Measurements from ENCODE around the gene DNAJC13. TPM values are rescaled to one million over a fixed set of nuclear protein-coding genes. Genes with fewer than 3 reads are reported as not detected.

DNAJC13 gene
- total RNA-seq, 2 donors from 2014 or later, result 17.6 to 22.9 TPM

DNA sequence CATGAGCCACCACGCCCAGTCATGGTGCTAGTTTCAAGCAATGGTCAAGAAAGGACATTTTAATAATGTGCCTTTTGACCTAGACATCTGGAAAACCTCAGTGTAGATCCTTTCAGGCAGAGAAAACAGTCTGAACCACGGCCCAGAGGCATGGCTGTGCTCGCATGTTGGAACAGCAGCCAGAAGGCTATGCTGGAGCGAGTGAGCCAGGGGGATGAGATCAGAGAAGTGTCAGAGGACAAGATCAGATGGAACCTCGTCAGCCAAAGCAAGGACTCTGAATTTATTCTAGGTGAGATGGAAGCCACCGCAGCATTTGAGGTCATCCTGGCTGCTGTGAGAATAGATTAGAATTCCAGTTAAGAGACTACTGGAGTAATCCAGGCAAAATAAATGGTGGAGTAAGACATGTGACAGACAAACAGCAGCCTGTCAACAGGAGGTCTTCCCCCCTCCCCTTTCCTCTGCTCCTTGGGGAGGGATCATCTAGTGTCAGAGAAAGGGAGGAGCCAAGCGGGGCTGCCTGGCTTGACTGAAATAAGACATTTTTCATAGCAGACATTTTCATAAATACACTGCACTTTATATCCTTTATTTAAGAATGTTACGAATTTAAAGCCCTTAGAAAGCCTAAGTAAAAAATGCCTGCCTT lies 139.3 kb downstream of the DNAJC13 start:
- Histone ChIP-seq H3K9me3 (no peaks in the 10 kb centered on the region), H3K4me1 (peaks cover 0 to 18% of the 10 kb centered on the region in 2 donors), H3K4me3 (no peak overlapping the region), H3K27ac (peak overlapping the region; percentile 50 to 71), H3K36me3 (peaks cover 10% of the 10 kb centered on the region), H3K27me3 (no peaks in the 10 kb centered on the region)
- TF ChIP-seq, protein P1, sequence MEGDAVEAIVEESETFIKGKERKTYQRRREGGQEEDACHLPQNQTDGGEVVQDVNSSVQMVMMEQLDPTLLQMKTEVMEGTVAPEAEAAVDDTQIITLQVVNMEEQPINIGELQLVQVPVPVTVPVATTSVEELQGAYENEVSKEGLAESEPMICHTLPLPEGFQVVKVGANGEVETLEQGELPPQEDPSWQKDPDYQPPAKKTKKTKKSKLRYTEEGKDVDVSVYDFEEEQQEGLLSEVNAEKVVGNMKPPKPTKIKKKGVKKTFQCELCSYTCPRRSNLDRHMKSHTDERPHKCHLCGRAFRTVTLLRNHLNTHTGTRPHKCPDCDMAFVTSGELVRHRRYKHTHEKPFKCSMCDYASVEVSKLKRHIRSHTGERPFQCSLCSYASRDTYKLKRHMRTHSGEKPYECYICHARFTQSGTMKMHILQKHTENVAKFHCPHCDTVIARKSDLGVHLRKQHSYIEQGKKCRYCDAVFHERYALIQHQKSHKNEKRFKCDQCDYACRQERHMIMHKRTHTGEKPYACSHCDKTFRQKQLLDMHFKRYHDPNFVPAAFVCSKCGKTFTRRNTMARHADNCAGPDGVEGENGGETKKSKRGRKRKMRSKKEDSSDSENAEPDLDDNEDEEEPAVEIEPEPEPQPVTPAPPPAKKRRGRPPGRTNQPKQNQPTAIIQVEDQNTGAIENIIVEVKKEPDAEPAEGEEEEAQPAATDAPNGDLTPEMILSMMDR (IDR thresholded peaks at IDR 0.05), result no peak
- DNase-seq (ENCODE audit: low spot score), result no peak

DNA sequence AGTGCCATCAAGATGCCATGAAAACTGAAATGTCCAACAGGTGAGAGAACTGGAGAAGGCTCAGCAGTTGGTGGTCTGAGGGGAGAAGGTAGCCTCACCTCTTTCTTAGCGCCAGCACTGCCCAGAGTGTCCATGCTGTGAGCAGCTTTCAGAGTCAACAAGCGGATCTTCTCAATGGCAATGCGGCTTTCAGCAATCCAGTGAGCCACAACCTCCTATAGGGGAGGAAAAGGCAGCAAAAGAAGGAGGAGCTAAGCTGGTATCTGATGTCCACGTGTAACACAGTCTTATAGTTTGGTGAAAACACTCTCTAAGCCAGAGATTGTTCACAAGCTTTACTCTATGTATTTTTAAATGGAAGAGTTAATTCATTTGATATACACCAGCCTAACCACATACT lies 143.7 kb downstream of the DNAJC13 start:
- DNase-seq (ENCODE audit: low spot score), result no peak
- peaks cover 0 to 11% of the 10 kb centered on the region in 2 donors for H3K4me1 ChIP-seq
- no peaks in the 10 kb centered on the region for H3K9me3 ChIP-seq
- no peaks in the 10 kb centered on the region for H3K27me3 ChIP-seq
- no peak overlapping the region for H3K27ac ChIP-seq
- peaks cover 10% of the 10 kb centered on the region for H3K36me3 ChIP-seq
- no peak overlapping the region for H3K4me3 ChIP-seq
- TF ChIP-seq, protein P1 (IDR thresholded peaks at IDR 0.05), result no peak

DNA sequence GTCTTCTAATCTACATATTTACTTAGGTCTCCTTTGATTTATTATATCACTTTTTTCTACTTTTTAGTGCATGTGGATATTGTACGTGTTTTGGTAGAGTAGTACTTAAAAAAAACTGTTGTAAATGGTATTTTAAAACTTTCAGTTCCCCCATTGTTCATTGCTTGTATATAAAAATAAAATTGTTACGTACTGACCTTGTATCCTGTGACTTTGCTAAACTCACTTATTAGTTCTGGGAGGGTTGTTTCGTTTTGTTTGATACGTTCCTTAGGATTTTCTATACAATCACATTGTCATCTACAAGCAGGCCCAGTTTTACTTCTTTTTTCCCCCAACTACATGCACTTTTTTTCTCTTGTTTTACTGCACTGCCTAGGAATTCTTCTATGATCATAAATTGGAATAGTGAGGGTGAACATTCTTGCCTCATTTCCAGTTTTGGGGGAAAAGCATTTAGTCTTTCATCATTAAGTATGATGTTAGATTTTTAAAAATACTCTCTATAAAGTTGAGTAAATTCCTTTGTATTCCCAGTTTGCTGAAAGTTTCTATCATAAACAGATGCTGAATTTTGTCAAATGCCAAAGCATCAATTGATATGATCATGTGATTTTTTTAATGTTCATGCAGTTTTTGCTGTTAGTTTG lies 146.2 kb downstream of the DNAJC13 start:
- Histone ChIP-seq H3K27ac (no peak overlapping the region), H3K4me3 (no peak overlapping the region), H3K9me3 (no peaks in the 10 kb centered on the region), H3K27me3 (no peaks in the 10 kb centered on the region), H3K4me1 (no peaks in the 10 kb centered on the region), H3K36me3 (peaks cover 6% of the 10 kb centered on the region)
- DNase-seq (ENCODE audit: low spot score), result no peak
- TF ChIP-seq, protein P1 (IDR thresholded peaks at IDR 0.05), result no peak

DNA sequence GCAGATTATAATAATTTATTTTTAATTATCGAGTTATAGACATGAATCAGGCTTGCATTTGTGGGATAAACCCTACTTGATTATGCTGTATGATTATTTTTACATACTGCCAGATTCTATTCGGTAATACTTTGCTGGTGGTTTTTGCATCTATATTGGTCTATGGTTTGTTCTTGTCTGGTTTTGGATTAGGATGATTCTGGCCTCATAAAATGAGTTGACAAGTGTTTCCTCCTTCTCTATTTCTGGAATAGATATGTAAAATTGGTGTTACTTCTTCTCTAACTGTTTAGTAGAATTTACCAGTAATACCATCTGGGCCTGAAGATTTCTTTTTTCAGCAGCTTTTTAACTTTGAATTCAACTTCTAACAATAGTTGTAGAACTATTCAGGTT lies 146.8 kb downstream of the DNAJC13 start:
- H3K27ac ChIP-seq, result no peak overlapping the region

DNA sequence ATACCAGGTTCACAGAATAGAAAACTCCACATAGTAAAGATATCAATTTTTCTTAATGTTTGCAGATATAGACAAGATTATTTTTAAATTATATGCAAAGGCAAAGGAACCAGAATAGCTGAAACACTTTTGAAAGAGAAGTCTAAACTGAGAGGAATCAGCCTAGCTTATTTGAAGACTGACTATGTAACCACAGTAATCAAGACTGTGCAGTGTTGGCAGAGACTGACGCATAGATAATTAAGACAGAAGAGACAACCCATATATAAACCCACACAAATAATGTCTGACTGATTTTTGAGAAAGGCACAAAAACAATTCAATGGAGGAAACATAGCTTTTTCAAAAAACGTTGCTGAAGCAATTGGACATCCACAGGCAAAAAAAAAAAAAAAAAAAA lies 151.1 kb downstream of the DNAJC13 start:
- Histone ChIP-seq H3K27me3 (no peaks in the 10 kb centered on the region), H3K9me3 (no peaks in the 10 kb centered on the region), H3K27ac (peak overlapping the region in 1 of 2 donors; percentile 59)

More for the DNA sequence above, 146.8 kb downstream of the DNAJC13 start:
- H3K27me3 ChIP-seq, result no peaks in the 10 kb centered on the region
- H3K36me3 ChIP-seq, result peaks cover 6% of the 10 kb centered on the region
- no peaks in the 10 kb centered on the region for H3K9me3 ChIP-seq
- TF ChIP-seq, protein P1 (IDR thresholded peaks at IDR 0.05), result no peak
- no peak for DNase-seq (ENCODE audit: low spot score)
- H3K4me3 ChIP-seq, result no peak overlapping the region
- no peaks in the 10 kb centered on the region for H3K4me1 ChIP-seq

More for the DNA sequence above, 151.1 kb downstream of the DNAJC13 start:
- TF ChIP-seq, protein P1 (IDR thresholded peaks at IDR 0.05), result no peak
- no peaks in the 10 kb centered on the region for H3K4me1 ChIP-seq
- no peak for DNase-seq (ENCODE audit: low spot score)
- no peaks in the 10 kb centered on the region for H3K36me3 ChIP-seq
- H3K4me3 ChIP-seq, result no peak overlapping the region
